ENCODE data around the gene LGMN.

The LGMN gene

DNA sequence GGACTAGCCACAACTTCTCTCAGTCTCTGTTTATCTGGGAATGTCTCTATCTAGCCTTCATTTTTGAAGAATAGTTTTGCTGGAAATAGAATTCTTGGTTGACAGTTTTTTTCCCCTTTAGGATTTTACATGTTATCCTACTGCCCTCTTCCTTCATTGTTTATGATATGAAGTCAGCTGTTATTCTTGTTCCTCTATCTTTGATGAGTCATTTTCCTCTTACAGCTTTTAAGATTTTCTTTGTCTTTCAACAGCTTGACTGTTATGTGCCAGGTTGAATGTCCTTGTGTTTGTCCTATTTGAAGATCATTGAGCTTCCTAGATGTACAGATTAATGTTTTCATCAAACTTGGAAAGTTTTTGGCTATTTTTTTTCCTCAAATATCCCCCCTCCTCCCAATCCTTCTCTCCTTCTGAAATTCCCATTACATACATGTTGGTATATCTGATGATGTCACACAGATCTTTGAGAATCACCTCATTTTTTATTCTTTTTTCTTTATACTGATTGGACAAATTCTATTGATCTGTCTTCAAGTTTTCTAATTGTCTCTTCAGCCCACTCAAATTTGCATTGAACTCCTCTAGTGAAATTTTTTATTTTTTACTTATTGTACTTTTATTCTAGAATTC lies 41.1 kb upstream of the LGMN start:
- Histone ChIP-seq H3K36me3 (no peaks in the 10 kb centered on the region), H3K4me1 (peaks cover 0 to 5% (median 2%) of the 10 kb centered on the region in 4 donors), H3K4me3 (no peak overlapping the region), H3K27me3 (no peaks in the 10 kb centered on the region), H3K9me3 (peaks cover 0 to 20% (median 0%) of the 10 kb centered on the region in 3 donors), H3K27ac (no peak overlapping the region)
- TF ChIP-seq, protein P1, sequence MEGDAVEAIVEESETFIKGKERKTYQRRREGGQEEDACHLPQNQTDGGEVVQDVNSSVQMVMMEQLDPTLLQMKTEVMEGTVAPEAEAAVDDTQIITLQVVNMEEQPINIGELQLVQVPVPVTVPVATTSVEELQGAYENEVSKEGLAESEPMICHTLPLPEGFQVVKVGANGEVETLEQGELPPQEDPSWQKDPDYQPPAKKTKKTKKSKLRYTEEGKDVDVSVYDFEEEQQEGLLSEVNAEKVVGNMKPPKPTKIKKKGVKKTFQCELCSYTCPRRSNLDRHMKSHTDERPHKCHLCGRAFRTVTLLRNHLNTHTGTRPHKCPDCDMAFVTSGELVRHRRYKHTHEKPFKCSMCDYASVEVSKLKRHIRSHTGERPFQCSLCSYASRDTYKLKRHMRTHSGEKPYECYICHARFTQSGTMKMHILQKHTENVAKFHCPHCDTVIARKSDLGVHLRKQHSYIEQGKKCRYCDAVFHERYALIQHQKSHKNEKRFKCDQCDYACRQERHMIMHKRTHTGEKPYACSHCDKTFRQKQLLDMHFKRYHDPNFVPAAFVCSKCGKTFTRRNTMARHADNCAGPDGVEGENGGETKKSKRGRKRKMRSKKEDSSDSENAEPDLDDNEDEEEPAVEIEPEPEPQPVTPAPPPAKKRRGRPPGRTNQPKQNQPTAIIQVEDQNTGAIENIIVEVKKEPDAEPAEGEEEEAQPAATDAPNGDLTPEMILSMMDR (IDR thresholded peaks at IDR 0.05) = no peak
- DNase-seq = no peak
- intact Hi-C loops (cut with DNase I; ENCODE audit: low total_unique reads) = loop anchor here (5.0 kb wide), 1 partner anchor 37 kb away; no protein-coding TSS in a partner anchor

DNA sequence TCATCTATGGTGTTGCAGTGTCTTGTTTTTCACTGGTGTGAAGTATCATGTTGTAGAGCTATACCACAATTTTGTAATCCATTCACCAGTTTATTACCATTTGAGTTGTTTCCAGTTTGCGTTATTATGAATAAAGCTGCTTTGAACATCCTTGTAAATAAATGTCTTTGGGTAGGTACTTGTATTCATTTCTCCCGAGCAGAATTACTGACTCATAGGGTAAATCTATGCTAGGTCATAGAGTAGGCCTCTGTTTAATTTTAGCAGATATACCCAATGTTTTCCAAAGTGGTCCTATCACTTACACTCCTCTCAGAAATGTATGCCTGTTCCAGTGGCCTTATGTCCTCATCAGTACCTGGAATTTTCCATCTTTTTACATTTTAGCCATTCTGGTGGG lies 39.1 kb upstream of the LGMN start:
- H3K27ac ChIP-seq = no peak overlapping the region
- intact Hi-C loops (cut with DNase I; ENCODE audit: low total_unique reads) = no loop called here
- H3K36me3 ChIP-seq = no peaks in the 10 kb centered on the region
- no peak overlapping the region for H3K4me3 ChIP-seq
- no peak for DNase-seq
- H3K27me3 ChIP-seq = no peaks in the 10 kb centered on the region
- peaks cover 0 to 5% (median 2%) of the 10 kb centered on the region in 4 donors for H3K4me1 ChIP-seq
- peaks cover 0 to 20% (median 0%) of the 10 kb centered on the region in 3 donors for H3K9me3 ChIP-seq
- TF ChIP-seq, protein P1 (IDR thresholded peaks at IDR 0.05) = no peak

DNA sequence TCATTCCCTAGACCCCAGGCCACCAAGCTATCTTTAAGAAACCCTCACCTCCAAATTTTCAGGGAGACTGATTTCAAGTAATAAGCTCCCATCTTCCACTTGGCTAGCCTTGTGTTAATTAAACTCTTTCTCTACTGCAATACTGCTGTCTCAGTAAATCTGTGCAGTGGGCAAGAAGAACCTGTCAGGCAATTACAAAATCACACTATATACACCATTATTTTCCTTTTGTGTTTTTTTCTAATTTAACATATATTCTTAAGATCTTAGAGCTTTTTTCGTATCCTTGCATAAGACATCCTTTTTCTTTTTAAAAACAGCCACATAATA lies 38.0 kb upstream of the LGMN start:
- H3K27me3 ChIP-seq = no peaks in the 10 kb centered on the region
- no peaks in the 10 kb centered on the region for H3K36me3 ChIP-seq
- TF ChIP-seq, protein P1 (IDR thresholded peaks at IDR 0.05) = no peak
- peak overlapping the region; percentile 47 to 64 for H3K27ac ChIP-seq
- DNase-seq = no peak
- H3K4me1 ChIP-seq = peaks cover 0 to 5% (median 2%) of the 10 kb centered on the region in 4 donors
- peaks cover 0 to 20% (median 0%) of the 10 kb centered on the region in 3 donors for H3K9me3 ChIP-seq
- no peak overlapping the region for H3K4me3 ChIP-seq
- intact Hi-C loops (cut with DNase I; ENCODE audit: low total_unique reads) = no loop called here

DNA sequence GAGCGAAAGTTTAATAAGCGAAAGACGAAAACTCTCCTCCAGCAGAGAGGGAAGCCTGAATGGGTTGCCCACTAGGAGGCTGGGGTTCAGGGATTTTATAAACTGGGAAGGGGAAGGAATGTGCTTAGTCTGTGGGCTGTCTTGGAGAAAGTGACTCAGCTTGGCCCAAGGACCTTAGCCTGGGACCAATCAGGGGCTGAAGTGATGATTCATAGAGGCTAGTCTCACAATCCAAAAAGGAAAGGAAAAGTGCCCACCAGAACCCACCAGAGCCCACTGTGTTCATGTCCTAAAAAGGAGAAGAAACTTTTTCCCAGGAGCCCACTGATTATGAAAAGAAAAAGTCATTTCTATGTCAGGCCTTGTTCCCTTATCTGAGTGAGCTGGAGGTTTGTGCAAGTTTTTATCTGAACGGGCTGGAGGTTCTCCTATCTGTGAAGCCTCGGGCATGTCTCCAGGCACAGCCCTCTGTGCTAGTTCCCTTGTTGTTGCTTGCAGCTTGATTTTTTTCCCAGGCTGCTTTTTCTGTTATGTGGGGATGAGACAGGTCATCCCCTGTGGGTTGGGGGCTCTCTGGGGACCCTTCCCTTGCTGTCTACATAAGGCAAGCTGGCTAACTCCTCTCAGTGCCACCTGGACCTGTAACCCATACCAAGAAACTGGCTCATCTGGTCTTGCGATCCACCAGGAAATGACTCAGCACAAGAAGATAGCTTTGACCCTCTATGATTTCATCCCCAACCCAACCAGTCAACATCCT lies 37.4 kb upstream of the LGMN start:
- H3K36me3 ChIP-seq = no peaks in the 10 kb centered on the region
- TF ChIP-seq, protein P1 (IDR thresholded peaks at IDR 0.05) = no peak
- peak overlapping the region; percentile 47 to 64 for H3K27ac ChIP-seq
- intact Hi-C loops (cut with DNase I; ENCODE audit: low total_unique reads) = no loop called here
- H3K4me3 ChIP-seq = no peak overlapping the region
- peaks cover 0 to 20% (median 0%) of the 10 kb centered on the region in 3 donors for H3K9me3 ChIP-seq
- peaks cover 0 to 5% (median 2%) of the 10 kb centered on the region in 4 donors for H3K4me1 ChIP-seq
- H3K27me3 ChIP-seq = no peaks in the 10 kb centered on the region
- DNase-seq = no peak

DNA sequence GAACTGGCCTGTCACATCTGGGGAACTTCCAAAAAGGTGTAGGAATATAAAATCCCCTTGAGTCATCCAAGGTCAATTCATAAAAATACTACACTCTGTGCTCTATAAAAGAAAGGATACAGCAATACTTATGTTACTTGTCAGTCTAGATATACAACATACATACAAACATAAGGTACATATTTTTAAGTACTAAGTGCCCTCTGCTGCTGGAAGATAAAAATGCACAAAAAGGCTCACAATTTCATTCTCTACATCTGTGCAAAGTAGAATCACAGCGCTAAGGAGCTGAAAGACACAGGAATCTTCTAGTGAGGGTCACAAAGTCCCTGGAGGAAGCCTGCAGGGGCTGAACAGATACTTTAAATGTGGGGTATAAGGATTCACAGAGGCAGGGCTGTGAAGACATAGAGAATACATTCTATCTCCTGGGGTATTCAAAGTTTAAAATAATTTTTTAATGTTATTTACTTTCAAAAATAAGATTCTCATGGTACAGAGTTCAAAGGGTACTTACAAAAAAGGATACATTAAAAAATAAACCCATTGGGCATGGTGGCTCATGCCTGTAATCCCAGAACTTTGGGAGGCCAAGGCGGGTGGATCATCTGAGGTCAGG lies 35.5 kb upstream of the LGMN start:
- Histone ChIP-seq H3K4me3 (no peak overlapping the region), H3K4me1 (peaks cover 0 to 5% (median 2%) of the 10 kb centered on the region in 4 donors), H3K36me3 (no peaks in the 10 kb centered on the region), H3K27ac (no peak overlapping the region), H3K9me3 (peaks cover 0 to 6% (median 0%) of the 10 kb centered on the region in 3 donors), H3K27me3 (no peaks in the 10 kb centered on the region)
- peak in 1 of 2 donors; percentile 25 for DNase-seq
- TF ChIP-seq, protein P1 (IDR thresholded peaks at IDR 0.05) = peak; percentile 51 to 72
- intact Hi-C loops (cut with DNase I; ENCODE audit: low total_unique reads) = loop anchor here (2.0 kb wide), 1 partner anchor 69 kb away; no protein-coding TSS in a partner anchor

All from tibial artery (tissue), 4 donors.